BLaER1 treated with 17β-estradiol and CSF1 and Interleukin-3, amounts not matched to agents 10 nM and 100 nM (cell line): ENCODE measurements around the gene NLK.
"Not testable (repeated sequence)": the region's sequence is repeated elsewhere in the genome, so short reads cannot be mapped to it uniquely, and the experiment has no call there.

Experiments used
- H3K27ac ChIP-seq, 11 experiments: shearing (Covaris generic); formaldehyde crosslinking; 2 replicates each; pipeline ENCODE4 v1.8.1; 2022
- H3K27me3 ChIP-seq, 11 experiments: shearing (Covaris generic); formaldehyde crosslinking; 2 replicates each; pipeline ENCODE4 v1.8.1; 2022
- H3K36me3 ChIP-seq, 11 experiments: shearing (Covaris generic); formaldehyde crosslinking; 2 replicates each; pipeline ENCODE4 v1.8.1; 2022
- H3K4me1 ChIP-seq, 10 experiments: shearing (Covaris generic); formaldehyde crosslinking; 2 replicates each; pipeline ENCODE4 v1.8.1; 2022
- H3K4me2 ChIP-seq, 11 experiments: shearing (Covaris generic); formaldehyde crosslinking; 2 replicates each; pipeline ENCODE4 v1.8.1; 2022
- H3K4me3 ChIP-seq, 10 experiments: shearing (Covaris generic); formaldehyde crosslinking; 2 replicates each; pipeline ENCODE4 v1.8.1; 2022
- H3K9ac ChIP-seq, 11 experiments: shearing (Covaris generic); formaldehyde crosslinking; 2 replicates each; pipeline ENCODE4 v1.8.1; 2022
- H3K9me3 ChIP-seq, 11 experiments: shearing (Covaris generic); formaldehyde crosslinking; replicated peaks in 1 of 11; 2 replicates each; pipeline ENCODE4 v1.8.1; 2022
- H4K20me1 ChIP-seq, 11 experiments: shearing (Covaris generic); formaldehyde crosslinking; 2 replicates each; pipeline ENCODE4 v1.8.1; 2022
- Cebpa-rat ChIP-seq, 11 experiments: shearing (Covaris generic); IDR thresholded peaks; 2 replicates each; pipeline ENCODE4 v1.8.1; 2022

The NLK gene

DNA sequence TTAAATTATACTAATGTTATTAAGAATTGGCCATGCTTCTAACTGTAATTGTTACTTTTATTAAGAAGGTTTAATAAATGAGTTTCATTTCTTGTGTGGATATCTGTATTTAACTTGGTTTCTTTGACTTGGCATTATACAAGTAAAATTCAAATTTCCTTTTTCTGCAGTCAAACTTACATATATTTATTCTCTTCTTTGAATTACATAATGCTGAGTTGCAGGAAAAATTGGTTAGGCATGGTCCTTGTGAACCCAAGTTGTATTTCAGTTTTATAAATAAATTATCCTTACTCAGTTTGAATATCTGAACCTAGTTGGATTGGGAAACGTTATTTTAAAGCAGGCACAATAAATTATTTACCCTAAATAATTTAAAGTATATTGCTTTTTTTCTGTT lies 54.8 kb downstream of the NLK start:
- H3K36me3 ChIP-seq: peaks cover 0 to 39% (median 11%) of the 10 kb centered on the region in 11 experiments; a peak in 14 of 22 replicates
- no peak for TF ChIP-seq Cebpa-rat (IDR thresholded peaks at IDR 0.05)
- no peak overlapping the region for H3K4me3 ChIP-seq
- H3K9me3 ChIP-seq: peaks cover 0 to 28% (median 15%) of the 10 kb centered on the region in 11 experiments; a peak in 16 of 22 replicates
- peaks cover 6 to 18% (median 13%) of the 10 kb centered on the region in 10 experiments; a peak in 17 of 20 replicates for H3K4me1 ChIP-seq
- H4K20me1 ChIP-seq: peaks cover 0 to 29% (median 0%) of the 10 kb centered on the region in 11 experiments; a peak in 9 of 22 replicates
- H3K4me2 ChIP-seq: peak overlapping the region in 8 of 11 experiments; percentile 15 to 65 (median 43); a peak in 9 of 22 replicates
- no peaks in the 10 kb centered on the region for H3K27me3 ChIP-seq
- H3K9ac ChIP-seq: no peak overlapping the region; a peak in 1 of 22 replicates
- peak overlapping the region in 2 of 11 experiments; percentile 13 to 36; a peak in 2 of 22 replicates for H3K27ac ChIP-seq

DNA sequence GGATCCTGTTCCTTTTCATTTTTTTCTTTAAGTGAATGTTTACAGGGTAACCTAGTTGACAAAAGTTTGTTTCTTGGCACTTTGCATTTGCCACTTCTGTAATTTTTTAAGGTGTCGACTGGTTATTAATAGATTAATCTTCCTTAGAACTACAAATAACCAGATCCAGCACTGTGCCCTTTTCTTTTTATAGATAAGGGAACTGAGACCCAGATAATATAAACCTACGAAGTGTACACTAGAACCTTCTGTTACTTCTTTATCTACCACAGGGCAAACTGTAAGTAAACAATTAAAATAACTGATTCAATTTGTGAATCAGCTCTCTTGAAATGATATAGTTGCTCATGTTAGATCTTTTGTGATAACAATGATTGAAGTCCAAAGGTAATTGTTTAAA lies 55.4 kb downstream of the NLK start:
- peak overlapping the region; percentile 15 to 65 (median 38); a peak in 18 of 22 replicates for H3K4me2 ChIP-seq
- H3K9ac ChIP-seq: peak overlapping the region in 2 of 11 experiments; percentile 28 to 53; a peak in 2 of 22 replicates
- H3K27me3 ChIP-seq: no peaks in the 10 kb centered on the region
- TF ChIP-seq Cebpa-rat (IDR thresholded peaks at IDR 0.05): no peak
- peaks cover 0 to 42% (median 11%) of the 10 kb centered on the region in 11 experiments; a peak in 14 of 22 replicates for H3K36me3 ChIP-seq
- H3K9me3 ChIP-seq: peaks cover 0 to 28% (median 15%) of the 10 kb centered on the region in 11 experiments; a peak in 16 of 22 replicates
- H3K4me3 ChIP-seq: no peak overlapping the region; a peak in 1 of 20 replicates
- peaks cover 0 to 27% (median 0%) of the 10 kb centered on the region in 11 experiments; a peak in 8 of 22 replicates for H4K20me1 ChIP-seq
- H3K27ac ChIP-seq: peak overlapping the region in 2 of 11 experiments; percentile 13 to 36; a peak in 2 of 22 replicates
- peaks cover 6 to 18% (median 13%) of the 10 kb centered on the region in 10 experiments; a peak in 17 of 20 replicates for H3K4me1 ChIP-seq

DNA sequence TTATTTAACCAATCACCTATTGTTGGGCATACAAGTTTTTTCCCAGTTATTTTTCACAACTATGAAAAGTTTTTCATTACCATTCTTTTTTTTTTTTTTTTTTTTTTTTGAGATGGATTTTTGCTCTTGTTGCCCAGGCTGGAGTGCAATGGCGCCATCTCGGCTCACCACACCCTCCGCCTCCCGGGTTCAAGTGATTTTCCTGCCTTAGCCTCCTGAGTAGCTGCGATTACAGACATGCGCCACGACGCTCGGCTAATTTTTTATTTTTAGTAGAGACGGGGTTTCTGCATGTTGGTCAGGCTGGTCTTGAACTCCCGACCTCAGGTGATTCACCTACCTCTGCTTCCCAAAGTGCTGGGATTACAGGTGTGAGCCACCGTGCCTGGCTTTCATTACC lies 56.1 kb downstream of the NLK start:
- H3K4me3 ChIP-seq, H3K9ac ChIP-seq, H3K27ac ChIP-seq, H3K27me3 ChIP-seq: not testable (repeated sequence)
- H3K4me2 ChIP-seq: peak overlapping the region in 3 of 11 experiments; percentile 48 to 65 (median 63); a peak in 3 of 22 replicates
- peaks cover 0 to 28% (median 15%) of the 10 kb centered on the region in 11 experiments; a peak in 16 of 22 replicates for H3K9me3 ChIP-seq
- peaks cover 6 to 18% (median 13%) of the 10 kb centered on the region in 10 experiments; a peak in 17 of 20 replicates for H3K4me1 ChIP-seq
- peaks cover 0 to 25% (median 3%) of the 10 kb centered on the region in 11 experiments; a peak in 8 of 22 replicates for H4K20me1 ChIP-seq
- H3K36me3 ChIP-seq: peaks cover 0 to 42% (median 11%) of the 10 kb centered on the region in 11 experiments; a peak in 14 of 22 replicates

DNA sequence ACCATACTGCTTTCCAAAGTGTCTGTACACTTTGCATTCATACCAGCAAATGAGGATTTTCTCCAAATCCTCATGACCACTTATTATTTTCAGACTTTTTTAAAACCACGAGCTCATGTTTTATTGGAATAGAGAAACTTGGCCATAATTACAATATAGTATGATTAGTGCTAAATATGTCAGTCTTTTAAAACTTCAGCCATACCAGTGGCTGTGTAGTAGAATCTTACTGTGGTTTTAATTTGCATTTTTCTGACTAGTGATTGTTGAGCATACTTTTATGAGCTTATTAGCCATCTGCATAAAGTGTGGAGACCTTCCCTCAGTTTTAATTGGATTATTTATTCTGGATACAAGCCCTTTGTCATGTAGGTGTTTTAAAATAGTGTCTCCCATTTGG lies 57.8 kb downstream of the NLK start:
- Histone ChIP-seq H3K9ac (no peak overlapping the region), H3K9me3 (peaks cover 0 to 28% (median 15%) of the 10 kb centered on the region in 11 experiments; a peak in 16 of 22 replicates), H3K27ac (no peak overlapping the region), H3K4me2 (no peak overlapping the region), H3K27me3 (no peaks in the 10 kb centered on the region), H3K4me3 (no peak overlapping the region), H3K36me3 (peaks cover 0 to 42% (median 11%) of the 10 kb centered on the region in 11 experiments; a peak in 14 of 22 replicates), H4K20me1 (peaks cover 0 to 16% (median 0%) of the 10 kb centered on the region in 11 experiments; a peak in 6 of 22 replicates), H3K4me1 (peaks cover 6 to 18% (median 12%) of the 10 kb centered on the region in 10 experiments; a peak in 17 of 20 replicates)
- TF ChIP-seq Cebpa-rat (IDR thresholded peaks at IDR 0.05): no peak

DNA sequence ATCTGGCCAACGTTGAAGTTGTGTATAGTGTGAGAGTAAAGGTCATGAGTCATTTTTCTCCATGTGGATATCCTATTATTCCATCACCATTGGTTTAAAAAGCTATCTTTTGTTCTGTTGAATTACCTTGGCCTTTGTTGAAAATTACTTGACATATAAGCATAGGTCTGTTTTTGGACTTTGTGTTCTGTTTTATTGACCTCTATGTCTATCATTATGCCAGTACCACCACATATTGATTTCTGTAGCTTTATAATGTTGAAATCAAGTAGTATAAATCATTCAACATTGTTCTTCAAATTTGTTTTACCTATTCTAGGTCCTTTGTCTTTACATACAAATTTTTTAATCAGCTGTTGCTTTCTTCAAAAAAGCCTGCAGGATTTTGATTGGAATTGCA lies 58.5 kb downstream of the NLK start:
- Histone ChIP-seq H3K4me2 (no peak overlapping the region), H3K27ac (no peak overlapping the region), H3K9me3 (peaks cover 0 to 28% (median 15%) of the 10 kb centered on the region in 11 experiments; a peak in 16 of 22 replicates), H3K27me3 (no peaks in the 10 kb centered on the region), H3K4me1 (peaks cover 6 to 18% (median 12%) of the 10 kb centered on the region in 10 experiments; a peak in 17 of 20 replicates), H4K20me1 (peaks cover 0 to 16% (median 0%) of the 10 kb centered on the region in 11 experiments; a peak in 7 of 22 replicates), H3K36me3 (peaks cover 0 to 42% (median 11%) of the 10 kb centered on the region in 11 experiments; a peak in 14 of 22 replicates), H3K9ac (no peak overlapping the region), H3K4me3 (no peak overlapping the region)
- no peak for TF ChIP-seq Cebpa-rat (IDR thresholded peaks at IDR 0.05)

DNA sequence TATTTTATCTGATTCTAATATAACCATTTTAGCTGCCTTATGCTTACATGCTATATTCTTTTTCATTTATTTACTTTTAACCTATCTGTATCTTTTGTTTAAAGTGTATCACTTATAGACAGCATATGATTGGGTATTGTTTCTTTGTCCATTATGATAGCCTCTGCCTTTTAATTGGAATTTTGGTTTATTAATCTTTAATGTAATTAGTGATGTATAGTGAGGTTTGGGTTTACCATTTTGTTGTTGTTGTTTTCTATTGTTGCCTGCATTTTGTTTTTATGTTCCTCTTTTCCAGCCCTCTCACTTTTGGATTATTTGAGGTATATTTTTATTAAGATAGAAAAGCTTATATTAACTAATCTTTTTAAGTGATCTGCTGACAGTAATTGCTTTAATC lies 59.4 kb downstream of the NLK start:
- Histone ChIP-seq H3K27ac (no peak overlapping the region), H3K36me3 (peaks cover 0 to 42% (median 11%) of the 10 kb centered on the region in 11 experiments; a peak in 14 of 22 replicates), H4K20me1 (peaks cover 0 to 12% (median 0%) of the 10 kb centered on the region in 11 experiments; a peak in 7 of 22 replicates), H3K4me2 (no peak overlapping the region), H3K9me3 (peaks cover 0 to 28% (median 15%) of the 10 kb centered on the region in 11 experiments; a peak in 16 of 22 replicates), H3K4me3 (no peak overlapping the region), H3K27me3 (no peaks in the 10 kb centered on the region), H3K9ac (no peak overlapping the region), H3K4me1 (peaks cover 6 to 15% (median 12%) of the 10 kb centered on the region in 10 experiments; a peak in 17 of 20 replicates)
- no peak for TF ChIP-seq Cebpa-rat (IDR thresholded peaks at IDR 0.05)

DNA sequence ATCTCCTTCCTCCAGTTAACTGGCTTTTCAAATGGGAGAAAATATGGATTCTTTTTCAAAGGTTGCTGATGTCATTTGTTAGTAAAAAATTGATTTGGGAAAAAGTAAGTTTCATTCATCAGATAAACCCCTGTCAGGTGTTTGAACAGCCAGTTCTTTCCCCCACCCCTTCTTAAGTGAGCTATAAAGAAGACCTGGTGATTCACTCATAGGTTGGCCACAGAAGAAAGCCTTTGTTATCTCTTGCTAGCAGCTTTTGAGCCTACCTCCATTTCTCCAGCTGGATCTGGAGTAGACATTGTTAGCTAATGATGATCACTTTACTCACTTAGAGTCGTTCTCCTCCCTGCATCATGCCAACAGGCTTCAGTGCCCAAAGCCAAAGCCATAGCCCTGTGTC lies 63.0 kb downstream of the NLK start:
- Histone ChIP-seq H3K4me3 (no peak overlapping the region), H3K27me3 (no peaks in the 10 kb centered on the region)

DNA sequence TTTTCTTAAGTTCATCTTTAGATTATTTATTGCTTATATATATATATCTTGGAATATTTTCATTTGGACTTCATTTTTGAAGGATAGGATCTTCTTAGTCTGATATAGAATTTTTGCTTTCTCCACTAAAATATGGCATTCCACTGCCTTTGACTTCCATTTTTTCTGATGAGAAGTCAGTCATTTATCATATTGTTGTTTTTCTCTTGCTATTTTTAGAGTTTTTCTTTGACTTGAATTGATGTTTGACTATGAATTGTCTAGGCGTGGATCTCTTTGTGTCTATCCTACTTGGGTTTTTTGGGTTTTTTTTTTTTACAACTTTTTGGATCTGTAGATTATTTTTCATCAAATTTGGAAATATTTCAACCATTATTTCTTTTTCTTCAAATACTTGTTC lies 67.7 kb downstream of the NLK start:
- no peak for TF ChIP-seq Cebpa-rat (IDR thresholded peaks at IDR 0.05)
- no peak overlapping the region for H3K4me2 ChIP-seq
- H3K4me3 ChIP-seq: no peak overlapping the region
- peaks cover 0 to 32% (median 0%) of the 10 kb centered on the region in 10 experiments; a peak in 6 of 20 replicates for H3K4me1 ChIP-seq
- H3K27ac ChIP-seq: no peak overlapping the region
- no peaks in the 10 kb centered on the region for H3K27me3 ChIP-seq
- H4K20me1 ChIP-seq: peaks cover 0 to 6% (median 0%) of the 10 kb centered on the region in 11 experiments; a peak in 5 of 22 replicates
- peaks cover 0 to 17% (median 3%) of the 10 kb centered on the region in 11 experiments; a peak in 2 of 22 replicates for H3K9me3 ChIP-seq
- no peak overlapping the region for H3K9ac ChIP-seq
- peaks cover 0 to 11% (median 0%) of the 10 kb centered on the region in 11 experiments; a peak in 6 of 22 replicates for H3K36me3 ChIP-seq

More for the DNA sequence above, 63.0 kb downstream of the NLK start:
- H3K36me3 ChIP-seq: peaks cover 0 to 21% (median 11%) of the 10 kb centered on the region in 11 experiments; a peak in 11 of 22 replicates
- no peak overlapping the region for H3K9ac ChIP-seq
- H4K20me1 ChIP-seq: peaks cover 0 to 12% (median 0%) of the 10 kb centered on the region in 11 experiments; a peak in 7 of 22 replicates
- H3K4me1 ChIP-seq: no peaks in the 10 kb centered on the region
- peaks cover 0 to 19% (median 12%) of the 10 kb centered on the region in 11 experiments; a peak in 12 of 22 replicates for H3K9me3 ChIP-seq
- no peak overlapping the region for H3K4me2 ChIP-seq
- no peak overlapping the region for H3K27ac ChIP-seq
- no peak for TF ChIP-seq Cebpa-rat (IDR thresholded peaks at IDR 0.05)

DNA sequence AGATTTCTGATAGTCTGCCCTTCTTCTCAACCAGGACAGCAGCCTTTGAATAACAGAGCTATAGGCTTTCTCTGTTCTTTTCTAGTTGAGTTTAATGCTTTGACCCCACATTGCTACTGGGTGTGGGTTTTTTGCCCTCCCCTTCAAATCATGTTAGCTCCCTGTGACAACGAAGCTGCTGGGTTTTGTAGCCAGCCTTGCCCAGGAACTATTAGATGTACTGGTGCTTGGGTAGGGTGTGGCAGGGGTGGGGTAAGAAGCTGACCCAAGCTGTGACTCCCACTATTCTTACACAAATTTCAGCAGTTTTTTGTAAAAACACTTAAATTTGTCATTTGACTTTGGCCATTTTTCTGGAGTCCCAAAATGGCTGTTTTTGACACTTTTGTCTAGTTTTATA lies 69.7 kb downstream of the NLK start:
- Histone ChIP-seq H3K4me2 (peak overlapping the region in 3 of 11 experiments; percentile 63 to 80 (median 73); a peak in 6 of 22 replicates), H3K4me3 (no peak overlapping the region), H3K4me1 (peaks cover under 1 to 37% (median 6%) of the 10 kb centered on the region in 10 experiments; a peak in 18 of 20 replicates), H3K36me3 (peaks cover 0 to 16% (median 5%) of the 10 kb centered on the region in 11 experiments; a peak in 10 of 22 replicates), H3K9ac (peak overlapping the region in 3 of 11 experiments; percentile 18 to 54 (median 42); a peak in 4 of 22 replicates), H4K20me1 (peaks cover 0 to 6% (median 0%) of the 10 kb centered on the region in 11 experiments; a peak in 4 of 22 replicates), H3K9me3 (peaks cover 0 to 19% (median 10%) of the 10 kb centered on the region in 11 experiments; a peak in 9 of 22 replicates), H3K27ac (peak overlapping the region in 3 of 11 experiments; percentile 50 to 61 (median 57); a peak in 5 of 22 replicates), H3K27me3 (no peaks in the 10 kb centered on the region)
- no peak for TF ChIP-seq Cebpa-rat (IDR thresholded peaks at IDR 0.05)
